CD4-positive, alpha-beta T cell treated with Interleukin-4 for 4 hours (primary cell): ENCODE measurements around the gene SLC38A10.

Experiments
- DNase-seq: peaks from one replicate; pipeline ENCODE4 v3.0.0-alpha.2; 2020

SLC38A10 gene

GRCh38 chr17:81200201-81200600 is 94.9 kb downstream of the SLC38A10 start:
- DNase-seq, result no peak

DNA sequence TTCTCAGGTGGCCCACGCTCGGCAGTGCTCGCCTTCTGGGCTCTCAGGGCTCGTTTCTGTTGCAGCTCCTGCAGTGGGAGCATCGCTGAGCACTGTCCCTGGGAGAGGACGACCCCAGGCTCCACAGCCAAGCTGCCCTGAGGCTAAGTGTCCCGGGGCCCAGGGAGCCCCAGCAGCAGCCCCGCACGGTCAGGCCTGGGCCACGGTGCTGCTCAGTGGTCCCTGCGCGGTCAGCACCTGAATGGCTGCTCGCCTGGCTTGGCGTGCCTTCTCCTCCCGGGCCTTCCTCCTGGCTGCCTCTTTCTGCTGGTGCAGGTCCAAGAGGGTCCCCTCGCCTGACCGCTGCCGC is 95.7 kb downstream of the SLC38A10 start:
- no peak for DNase-seq

DNA sequence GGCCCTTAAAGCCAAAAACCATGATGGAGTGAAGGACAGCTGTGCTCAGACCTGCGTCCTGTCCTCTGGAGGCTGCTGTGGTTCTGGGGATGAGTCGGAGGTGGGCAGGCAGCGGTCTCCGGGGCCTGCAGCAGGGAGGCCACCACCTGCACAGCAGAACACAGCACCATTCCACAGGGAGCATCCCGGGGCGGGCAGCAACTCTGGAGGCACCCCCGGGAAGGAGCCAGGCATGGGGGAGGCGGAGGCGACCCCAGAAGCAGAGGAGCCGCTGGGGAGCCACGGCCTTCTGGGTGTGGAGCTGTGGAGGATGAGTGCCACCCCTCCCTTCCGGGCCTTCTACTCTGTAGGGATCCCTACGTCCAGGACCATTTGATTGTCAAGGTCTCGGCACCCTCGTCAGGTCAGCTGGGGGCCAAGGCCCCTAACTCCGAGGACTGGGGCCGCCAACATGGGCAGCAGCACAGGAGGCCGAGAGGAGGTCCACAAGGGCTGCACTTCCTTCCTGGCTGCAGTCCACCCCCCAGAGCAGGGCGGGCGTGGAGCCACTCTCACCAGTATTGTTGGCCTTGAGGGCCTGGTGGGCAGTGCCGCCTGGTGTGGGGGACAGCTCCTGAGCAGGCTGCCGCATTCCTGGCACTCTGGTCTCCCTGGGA is 96.2 kb downstream of the SLC38A10 start:
- DNase-seq, result no peak

DNA sequence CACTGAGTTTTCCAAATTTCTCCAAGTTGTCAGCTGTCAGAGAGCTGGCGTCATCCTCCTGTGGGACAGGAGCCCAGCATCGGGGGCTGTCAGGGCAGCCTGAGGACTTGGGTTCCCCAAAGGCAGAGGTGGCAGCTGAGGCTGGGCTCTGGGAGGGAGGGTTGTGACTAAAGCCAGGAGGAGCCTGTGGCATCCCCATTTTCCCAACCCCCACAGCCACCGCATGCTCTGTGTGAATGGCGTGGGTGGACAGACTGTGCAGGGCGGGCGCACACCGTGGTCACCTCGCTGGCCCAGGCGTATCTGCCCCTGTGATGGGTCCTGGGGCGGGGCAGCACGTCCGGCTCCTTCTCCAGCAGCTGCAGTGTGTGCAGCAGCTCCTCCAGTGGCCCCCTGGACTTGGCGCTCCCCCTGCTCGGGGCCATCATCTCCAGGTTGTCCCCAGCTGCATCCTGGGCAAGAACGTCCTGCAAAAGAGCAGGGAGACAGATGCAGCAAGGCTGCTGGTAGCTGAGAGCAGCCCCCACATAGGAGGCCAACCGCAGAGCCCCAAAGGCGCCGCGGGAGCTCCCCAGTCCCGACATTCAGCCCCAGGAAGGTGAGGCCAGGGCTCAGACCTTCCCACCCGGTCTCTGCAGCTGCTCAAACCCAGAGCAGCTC is 97.1 kb downstream of the SLC38A10 start:
- DNase-seq, result no peak

GRCh38 chr17:81197409-81197795 is 97.7 kb downstream of the SLC38A10 start:
- DNase-seq, result no peak

- no peak for DNase-seq
These were observed 98.3 kb downstream of the SLC38A10 start for GRCh38 chr17:81196505-81197408.

DNA sequence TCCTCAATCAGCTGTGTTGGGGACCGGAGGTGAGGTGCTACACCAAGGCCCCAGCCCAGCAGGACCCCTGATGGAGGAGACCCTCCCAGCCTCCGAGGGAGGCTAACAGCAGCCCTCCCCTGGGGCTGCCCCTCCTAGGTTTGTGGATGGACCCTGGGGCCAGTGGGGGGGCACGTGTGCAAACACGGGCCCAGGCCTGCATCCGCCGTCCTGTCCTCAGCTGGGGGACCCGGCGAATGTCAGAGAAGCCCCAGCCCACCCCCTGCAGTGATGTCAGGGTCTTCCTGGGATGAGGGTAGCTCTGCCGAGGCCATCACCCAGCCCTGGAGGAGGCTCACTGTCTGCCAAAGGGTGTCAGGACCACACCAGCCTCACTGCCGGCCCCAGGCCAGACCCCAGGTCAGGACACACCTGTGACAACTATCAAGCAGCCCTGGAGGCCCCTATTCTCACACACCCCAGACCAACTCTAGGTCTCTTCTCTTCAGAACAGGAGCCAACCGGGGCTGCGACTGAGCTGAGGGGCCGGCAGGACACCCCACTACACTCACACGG is 99.1 kb downstream of the SLC38A10 start:
- no peak for DNase-seq
